HG02588 (cell line): ENCODE measurements around the gene PON3.

Source experiments
- ATAC-seq: cut with Tn5 transposase; IDR thresholded peaks from one replicate; pipeline ENCODE4 v1.9.1; 2021; ENCODE audit warnings: mild to moderate bottlenecking, moderate library complexity; ENCODE audit not compliant: unreplicated experiment

PON3 gene

DNA sequence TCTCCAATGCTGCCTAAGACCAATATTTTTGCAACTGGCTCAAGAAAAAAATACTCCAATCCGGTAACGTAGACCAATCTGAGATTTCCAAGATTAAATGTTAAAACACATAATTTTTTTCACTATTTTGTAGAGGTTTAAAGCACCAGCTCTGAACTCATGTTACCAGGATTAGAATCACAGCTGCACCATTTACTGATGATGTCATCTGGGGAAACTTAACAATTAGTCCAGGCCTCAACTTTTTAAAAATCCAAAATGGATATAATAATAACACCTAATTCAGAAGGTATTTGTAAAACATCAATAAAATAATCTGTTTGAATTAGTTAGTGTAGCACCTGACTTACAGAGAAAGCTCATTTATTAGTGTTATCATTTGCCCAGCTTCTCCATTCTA, 86.2 kb downstream of the PON3 start:
- no peak for ATAC-seq
